Testis (tissue), 2 donors: ENCODE data around the gene MINK1.

Experiments used
- POLR2A ChIP-seq: fragments of 450-650 bp; IDR thresholded peaks from one replicate; pipeline ENCODE4 v1.6.1; 2017; ENCODE audit warnings: antibody characterized with exemption, mild to moderate bottlenecking, moderate library complexity
- TF ChIP-seq, protein P1 (sequence below), 3 experiments: fragments of 450-650 bp in 2 of 3; fragments of 200-600 bp in 1 of 3; sonication (generic) in 1 of 3; IDR thresholded peaks; one replicate each; pipeline ENCODE4 v1.5.1; 2016 to 2019; ENCODE audit warnings: antibody characterized with exemption in 3 of 3, mild to moderate bottlenecking in 2 of 3, moderate library complexity in 1 of 3

DNA sequence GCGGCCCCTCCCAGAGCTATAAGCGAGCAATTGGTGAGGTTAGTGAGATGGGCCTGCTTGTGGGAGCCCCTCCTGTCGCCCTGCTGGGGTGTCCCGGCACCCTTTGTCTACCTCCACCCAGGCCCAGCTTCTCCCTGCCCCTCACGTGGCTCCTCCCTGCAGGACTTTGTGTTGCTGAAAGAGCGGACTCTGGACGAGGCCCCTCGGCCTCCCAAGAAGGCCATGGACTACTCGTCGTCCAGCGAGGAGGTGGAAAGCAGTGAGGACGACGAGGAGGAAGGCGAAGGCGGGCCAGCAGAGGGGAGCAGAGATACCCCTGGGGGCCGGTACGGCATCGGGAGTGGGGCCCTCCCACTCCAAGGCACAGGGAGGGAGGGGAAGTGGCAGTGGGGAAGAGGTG lies 60.1 kb downstream of the MINK1 start:
- TF ChIP-seq, protein P1, sequence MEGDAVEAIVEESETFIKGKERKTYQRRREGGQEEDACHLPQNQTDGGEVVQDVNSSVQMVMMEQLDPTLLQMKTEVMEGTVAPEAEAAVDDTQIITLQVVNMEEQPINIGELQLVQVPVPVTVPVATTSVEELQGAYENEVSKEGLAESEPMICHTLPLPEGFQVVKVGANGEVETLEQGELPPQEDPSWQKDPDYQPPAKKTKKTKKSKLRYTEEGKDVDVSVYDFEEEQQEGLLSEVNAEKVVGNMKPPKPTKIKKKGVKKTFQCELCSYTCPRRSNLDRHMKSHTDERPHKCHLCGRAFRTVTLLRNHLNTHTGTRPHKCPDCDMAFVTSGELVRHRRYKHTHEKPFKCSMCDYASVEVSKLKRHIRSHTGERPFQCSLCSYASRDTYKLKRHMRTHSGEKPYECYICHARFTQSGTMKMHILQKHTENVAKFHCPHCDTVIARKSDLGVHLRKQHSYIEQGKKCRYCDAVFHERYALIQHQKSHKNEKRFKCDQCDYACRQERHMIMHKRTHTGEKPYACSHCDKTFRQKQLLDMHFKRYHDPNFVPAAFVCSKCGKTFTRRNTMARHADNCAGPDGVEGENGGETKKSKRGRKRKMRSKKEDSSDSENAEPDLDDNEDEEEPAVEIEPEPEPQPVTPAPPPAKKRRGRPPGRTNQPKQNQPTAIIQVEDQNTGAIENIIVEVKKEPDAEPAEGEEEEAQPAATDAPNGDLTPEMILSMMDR (IDR thresholded peaks at IDR 0.05): no peak
- no peak for TF ChIP-seq POLR2A
